Measurements from ENCODE around the gene PAX5.

Gene PAX5

GRCh38 chr9:36793277-36793676 is 240.8 kb downstream of the PAX5 start:
- DNase-seq = no peak

GRCh38 chr9:36791222-36791950 is 242.7 kb downstream of the PAX5 start:
- no peak for DNase-seq

- no peak for DNase-seq
Measured at GRCh38 chr9:36789886-36790285, 244.2 kb downstream of the PAX5 start.

GRCh38 chr9:36788534-36788933 is 245.5 kb downstream of the PAX5 start:
- DNase-seq = no peak

GRCh38 chr9:36787709-36788108 is 246.4 kb downstream of the PAX5 start:
- no peak for DNase-seq

Measured in activated T-cell treated with anti-CD3 and anti-CD28 coated beads, Interleukin-2, amount 50 U/mL, for 1 hour (primary cell).